Neural cell (in vitro differentiated cells): ENCODE measurements around the gene PTPRR.

Experiments
- EZH2 ChIP-seq: fragments of 200-600, 300-800 bp; shearing (Covaris generic), sonication (generic); IDR thresholded peaks from 2 replicates; pipeline ENCODE4 v1.6.1; 2014; ENCODE audit warnings: antibody characterized with exemption, low read length, borderline replicate concordance, mild to moderate bottlenecking; ENCODE audit not compliant: insufficient read depth, poor library complexity, severe bottlenecking
- MXI1 ChIP-seq: fragments of 450-650 bp; conservative IDR thresholded peaks from 2 replicates; pipeline ENCODE4 v1.6.1; 2014; ENCODE audit warnings: antibody characterized with exemption, mild to moderate bottlenecking; ENCODE audit not compliant: poor library complexity, severe bottlenecking
- POLR2AphosphoS5 ChIP-seq: IDR thresholded peaks from 2 replicates; pipeline ENCODE4 v1.6.1; 2012
- TF ChIP-seq, protein P1 (sequence below): IDR thresholded peaks from 2 replicates; pipeline ENCODE4 v1.6.1; 2012; ENCODE audit warnings: borderline replicate concordance
- TF ChIP-seq, protein P2 (sequence below): fragments of 450-650 bp; IDR thresholded peaks from 2 replicates; pipeline ENCODE4 v1.5.1; 2014; ENCODE audit warnings: antibody characterized with exemption, mild to moderate bottlenecking, moderate library complexity; ENCODE audit not compliant: poor library complexity, severe bottlenecking

DNA sequence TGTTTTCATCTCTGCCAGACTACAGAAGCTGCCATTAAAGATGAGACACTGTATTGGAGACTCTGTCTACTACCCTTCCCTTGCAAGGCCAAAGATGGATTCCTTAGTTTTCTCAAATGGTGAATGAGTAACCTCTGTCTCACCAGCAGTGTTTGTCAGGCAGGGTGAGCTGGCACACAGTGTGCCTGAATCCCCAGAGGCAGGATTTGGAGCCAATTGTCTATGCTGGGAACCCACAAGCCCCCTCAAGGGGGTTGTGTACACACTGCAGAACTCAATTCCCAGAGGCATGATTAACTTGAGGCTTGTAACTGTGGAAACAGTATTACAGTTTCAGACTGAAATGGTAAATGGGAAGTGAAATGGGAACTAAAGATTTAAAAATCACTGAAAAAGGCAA, 146.5 kb downstream of the PTPRR start:
- TF ChIP-seq, protein P1, sequence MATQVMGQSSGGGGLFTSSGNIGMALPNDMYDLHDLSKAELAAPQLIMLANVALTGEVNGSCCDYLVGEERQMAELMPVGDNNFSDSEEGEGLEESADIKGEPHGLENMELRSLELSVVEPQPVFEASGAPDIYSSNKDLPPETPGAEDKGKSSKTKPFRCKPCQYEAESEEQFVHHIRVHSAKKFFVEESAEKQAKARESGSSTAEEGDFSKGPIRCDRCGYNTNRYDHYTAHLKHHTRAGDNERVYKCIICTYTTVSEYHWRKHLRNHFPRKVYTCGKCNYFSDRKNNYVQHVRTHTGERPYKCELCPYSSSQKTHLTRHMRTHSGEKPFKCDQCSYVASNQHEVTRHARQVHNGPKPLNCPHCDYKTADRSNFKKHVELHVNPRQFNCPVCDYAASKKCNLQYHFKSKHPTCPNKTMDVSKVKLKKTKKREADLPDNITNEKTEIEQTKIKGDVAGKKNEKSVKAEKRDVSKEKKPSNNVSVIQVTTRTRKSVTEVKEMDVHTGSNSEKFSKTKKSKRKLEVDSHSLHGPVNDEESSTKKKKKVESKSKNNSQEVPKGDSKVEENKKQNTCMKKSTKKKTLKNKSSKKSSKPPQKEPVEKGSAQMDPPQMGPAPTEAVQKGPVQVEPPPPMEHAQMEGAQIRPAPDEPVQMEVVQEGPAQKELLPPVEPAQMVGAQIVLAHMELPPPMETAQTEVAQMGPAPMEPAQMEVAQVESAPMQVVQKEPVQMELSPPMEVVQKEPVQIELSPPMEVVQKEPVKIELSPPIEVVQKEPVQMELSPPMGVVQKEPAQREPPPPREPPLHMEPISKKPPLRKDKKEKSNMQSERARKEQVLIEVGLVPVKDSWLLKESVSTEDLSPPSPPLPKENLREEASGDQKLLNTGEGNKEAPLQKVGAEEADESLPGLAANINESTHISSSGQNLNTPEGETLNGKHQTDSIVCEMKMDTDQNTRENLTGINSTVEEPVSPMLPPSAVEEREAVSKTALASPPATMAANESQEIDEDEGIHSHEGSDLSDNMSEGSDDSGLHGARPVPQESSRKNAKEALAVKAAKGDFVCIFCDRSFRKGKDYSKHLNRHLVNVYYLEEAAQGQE: no peak
- TF ChIP-seq, protein P2, sequence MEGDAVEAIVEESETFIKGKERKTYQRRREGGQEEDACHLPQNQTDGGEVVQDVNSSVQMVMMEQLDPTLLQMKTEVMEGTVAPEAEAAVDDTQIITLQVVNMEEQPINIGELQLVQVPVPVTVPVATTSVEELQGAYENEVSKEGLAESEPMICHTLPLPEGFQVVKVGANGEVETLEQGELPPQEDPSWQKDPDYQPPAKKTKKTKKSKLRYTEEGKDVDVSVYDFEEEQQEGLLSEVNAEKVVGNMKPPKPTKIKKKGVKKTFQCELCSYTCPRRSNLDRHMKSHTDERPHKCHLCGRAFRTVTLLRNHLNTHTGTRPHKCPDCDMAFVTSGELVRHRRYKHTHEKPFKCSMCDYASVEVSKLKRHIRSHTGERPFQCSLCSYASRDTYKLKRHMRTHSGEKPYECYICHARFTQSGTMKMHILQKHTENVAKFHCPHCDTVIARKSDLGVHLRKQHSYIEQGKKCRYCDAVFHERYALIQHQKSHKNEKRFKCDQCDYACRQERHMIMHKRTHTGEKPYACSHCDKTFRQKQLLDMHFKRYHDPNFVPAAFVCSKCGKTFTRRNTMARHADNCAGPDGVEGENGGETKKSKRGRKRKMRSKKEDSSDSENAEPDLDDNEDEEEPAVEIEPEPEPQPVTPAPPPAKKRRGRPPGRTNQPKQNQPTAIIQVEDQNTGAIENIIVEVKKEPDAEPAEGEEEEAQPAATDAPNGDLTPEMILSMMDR: no peak
- TF ChIP-seq MXI1 (no peak), EZH2 (no peak), POLR2AphosphoS5 (no peak)
